GM12878 (cell line): ENCODE results near the gene IGLL5.
"Not testable (repeated sequence)": the region's sequence is repeated elsewhere in the genome, so short reads cannot be mapped to it uniquely, and the experiment has no call there.

Experiments
- CBFB ChIP-seq: IDR thresholded peaks from 2 replicates; pipeline ENCODE4 v1.6.1; 2016; ENCODE audit warnings: antibody characterized with exemption, low read depth
- CTCF ChIP-seq, 3 experiments: IDR thresholded peaks in 2 of 3; conservative IDR thresholded peaks in 1 of 3; 2 replicates each; pipeline ENCODE4 v1.5.1; 2011; ENCODE audit warnings: low read depth in 3 of 3, low read length in 3 of 3, mild to moderate bottlenecking in 3 of 3, control low read depth in 2 of 3, moderate library complexity in 2 of 3, inconsistent platforms in 1 of 3, mixed read lengths in 1 of 3; ENCODE audit not compliant: control insufficient read depth in 2 of 3, insufficient read depth in 1 of 3; ENCODE audit errors: extremely low read depth in 1 of 3
- EGR1 ChIP-seq, 2 experiments: IDR thresholded peaks; 1 replicate in 1 of 2; 2 replicates in 1 of 2; pipeline ENCODE4 v1.6.1; 2011 to 2012; ENCODE audit warnings: low read depth in 2 of 2, low read length in 2 of 2, borderline replicate concordance in 1 of 2, mild to moderate bottlenecking in 1 of 2, moderate library complexity in 1 of 2
- EP300 ChIP-seq, 2 experiments: fragments of 150-350 bp in 1 of 2; IDR thresholded peaks; 2 replicates each; pipeline ENCODE4 v1.6.1; 2011 to 2012; ENCODE audit warnings: low read depth in 2 of 2, low read length in 2 of 2, borderline replicate concordance in 1 of 2, improper control_type of control experiment in 1 of 2, inconsistent platforms in 1 of 2; ENCODE audit not compliant: control insufficient read depth in 1 of 2
- HCFC1 ChIP-seq: fragments of 150-350 bp; IDR thresholded peaks from 2 replicates; pipeline ENCODE4 v1.6.1; 2014; ENCODE audit warnings: low read length
- RAD21 ChIP-seq: IDR thresholded peaks from 2 replicates; pipeline ENCODE4 v1.6.1; 2011; ENCODE audit warnings: mild to moderate bottlenecking, low read depth, low read length, moderate library complexity; ENCODE audit not compliant: insufficient read depth
- REST ChIP-seq: IDR thresholded peaks from 2 replicates; pipeline ENCODE4 v1.6.1; 2012; ENCODE audit warnings: mild to moderate bottlenecking, low read depth, low read length
- STAT3 ChIP-seq: IDR thresholded peaks from 2 replicates; pipeline ENCODE4 v1.6.1; 2011; ENCODE audit warnings: low read depth, low read length, improper control_type of control experiment
- TCF12 ChIP-seq: IDR thresholded peaks from 2 replicates; pipeline ENCODE4 v1.6.1; 2011; ENCODE audit warnings: low read depth, mild to moderate bottlenecking, low read length
- ZNF207 ChIP-seq: fragments of 450-650 bp; IDR thresholded peaks from 2 replicates; pipeline ENCODE4 v1.6.1; 2014; ENCODE audit warnings: antibody characterized with exemption, mild to moderate bottlenecking, borderline replicate concordance
- ZNF592 ChIP-seq: fragments of 450-650 bp; IDR thresholded peaks from 2 replicates; pipeline ENCODE4 v1.6.1; 2017; ENCODE audit warnings: mild to moderate bottlenecking, moderate library complexity

- TF ChIP-seq REST; CTCF (IDR thresholded peaks at IDR 0.05 in 2 of 3, conservative IDR thresholded peaks at IDR 0.05 in 1 of 3; ENCODE audit: control insufficient read depth in 2 of 3, extremely low read depth in 1 of 3, insufficient read depth in 1 of 3, low read depth in 3 of 3, low read length in 3 of 3); ZNF207; EGR1 (IDR thresholded peaks at IDR 0.05; ENCODE audit: borderline replicate concordance in 1 of 2, low read depth in 2 of 2, low read length in 2 of 2); EP300 (IDR thresholded peaks at IDR 0.05; ENCODE audit: borderline replicate concordance in 1 of 2, control insufficient read depth in 1 of 2, low read depth in 2 of 2, low read length in 2 of 2); HCFC1; TCF12; RAD21; ZNF592; CBFB; STAT3: not testable (repeated sequence)
Observed at GRCh38 chr22:22898411-22898950, 10.9 kb downstream of the IGLL5 start.
